ENCODE measurements around the gene AP1M1.
"Not testable (repeated sequence)": the region's sequence is repeated elsewhere in the genome, so short reads cannot be mapped to it uniquely, and the experiment has no call there.

The AP1M1 gene

DNA sequence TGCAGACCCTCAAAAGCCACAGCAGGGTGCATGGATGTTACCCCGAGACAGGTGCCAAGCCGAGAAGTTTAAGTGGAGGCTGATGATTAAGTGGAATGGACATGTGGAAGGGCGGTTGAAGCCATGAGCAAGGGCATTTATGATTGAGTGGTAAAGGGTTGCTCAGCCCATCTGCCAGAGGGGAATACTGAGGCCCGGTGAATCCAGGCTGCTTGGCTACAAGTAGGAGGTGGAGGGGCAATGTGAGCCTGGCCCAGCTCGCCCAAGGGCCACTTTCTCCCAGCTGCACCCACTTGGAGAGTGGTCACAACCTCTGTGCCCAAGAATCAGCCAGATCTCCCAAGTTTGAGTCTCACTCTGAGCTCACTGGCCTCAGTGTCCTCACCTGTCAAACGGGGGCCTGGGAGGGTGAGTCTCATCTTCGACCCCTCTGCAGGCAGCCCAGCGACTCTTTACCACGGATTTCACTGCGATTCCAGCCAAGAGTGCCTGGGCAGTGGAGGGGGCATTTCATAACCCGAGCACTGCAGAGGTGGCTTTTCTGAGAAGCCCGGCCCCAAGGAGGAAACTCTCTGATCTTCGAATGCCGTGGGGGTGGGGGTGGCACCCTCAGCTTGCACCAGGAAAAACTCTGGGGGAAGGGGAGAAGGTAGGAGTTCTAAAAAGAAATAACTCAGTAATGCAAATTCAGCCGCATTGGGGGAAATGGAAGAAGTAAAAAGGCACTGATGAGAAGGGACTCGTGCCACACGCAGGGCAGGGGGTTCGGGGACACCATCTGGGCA is 64.1 kb downstream of the AP1M1 start:
- DNase-seq (ENCODE audit: low read depth) = no peak

DNA sequence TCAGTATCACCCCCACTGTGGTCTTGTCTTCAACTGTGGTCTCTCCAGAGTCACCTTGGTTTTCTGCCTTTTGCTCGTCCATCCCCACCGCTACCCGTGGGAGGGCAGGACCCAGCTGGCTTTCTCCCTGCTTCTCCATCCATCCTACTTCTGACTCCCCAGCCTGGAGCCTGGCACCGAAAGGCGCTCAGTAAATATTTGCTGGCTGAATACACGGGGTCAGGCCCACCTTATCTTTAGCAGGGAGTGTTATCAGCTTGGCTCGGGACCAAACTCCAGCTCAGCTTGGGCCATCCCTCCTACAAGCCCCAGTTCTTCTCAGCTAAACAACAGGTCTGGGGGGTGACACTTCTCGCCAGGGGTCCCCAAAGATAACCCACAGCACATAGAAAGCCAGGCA is 64.9 kb downstream of the AP1M1 start:
- no peak for DNase-seq (ENCODE audit: low read depth)

- DNase-seq (ENCODE audit: low read depth) = no peak
Observed at GRCh38 chr19:16263141-16263761, 65.5 kb downstream of the AP1M1 start.

- DNase-seq (ENCODE audit: low read depth) = no peak
Observed at GRCh38 chr19:16265205-16265604, 67.5 kb downstream of the AP1M1 start.

- DNase-seq (ENCODE audit: low read depth) = no peak
Observed at GRCh38 chr19:16265890-16266585, 68.3 kb downstream of the AP1M1 start.

DNA sequence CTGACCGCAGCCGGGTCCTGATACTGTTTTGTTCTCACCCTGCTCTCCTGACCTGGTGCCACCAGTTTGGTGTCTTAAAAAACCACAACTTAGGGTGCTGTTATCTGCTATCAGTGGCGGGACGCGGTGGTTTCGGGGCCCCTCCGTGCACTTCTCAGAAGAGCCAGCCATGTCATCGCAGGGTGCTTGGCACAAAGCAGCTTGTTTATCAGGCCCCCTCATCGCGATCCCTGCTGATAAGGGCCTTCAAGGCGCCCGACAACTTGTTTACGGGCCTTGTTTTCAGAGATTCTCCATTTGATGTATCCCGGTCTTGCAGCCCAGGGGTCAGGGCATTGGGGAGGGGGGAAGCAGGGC is 68.9 kb downstream of the AP1M1 start:
- DNase-seq (ENCODE audit: low read depth) = no peak

GRCh38 chr19:16268676-16269319 is 71.1 kb downstream of the AP1M1 start:
- no peak for DNase-seq (ENCODE audit: low read depth)

DNA sequence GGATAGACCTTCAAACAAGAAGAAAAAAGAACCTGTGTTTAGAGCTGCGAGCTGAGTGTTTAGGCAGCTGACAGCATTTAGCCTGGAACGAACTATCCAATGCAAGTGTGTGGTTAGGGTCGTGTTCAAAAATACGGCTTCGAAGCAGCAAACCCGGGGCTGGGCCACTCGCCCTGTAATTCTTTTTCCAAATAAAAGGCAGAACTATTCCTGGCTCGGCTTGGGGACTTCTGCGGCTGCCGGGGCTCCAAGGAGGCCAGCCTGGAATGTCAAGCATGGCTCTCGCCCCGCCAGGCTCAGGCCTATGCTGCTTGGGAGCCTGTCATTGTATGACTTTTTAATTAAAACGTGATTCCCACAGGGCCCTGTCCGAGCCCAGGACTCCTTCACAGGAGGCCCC is 75.2 kb downstream of the AP1M1 start:
- no peak for DNase-seq (ENCODE audit: low read depth)

GRCh38 chr19:16274447-16274846 is 76.7 kb downstream of the AP1M1 start:
- DNase-seq (ENCODE audit: low read depth) = no peak

GRCh38 chr19:16280306-16280705 is 82.6 kb downstream of the AP1M1 start:
- DNase-seq (ENCODE audit: low read depth) = no peak

DNA sequence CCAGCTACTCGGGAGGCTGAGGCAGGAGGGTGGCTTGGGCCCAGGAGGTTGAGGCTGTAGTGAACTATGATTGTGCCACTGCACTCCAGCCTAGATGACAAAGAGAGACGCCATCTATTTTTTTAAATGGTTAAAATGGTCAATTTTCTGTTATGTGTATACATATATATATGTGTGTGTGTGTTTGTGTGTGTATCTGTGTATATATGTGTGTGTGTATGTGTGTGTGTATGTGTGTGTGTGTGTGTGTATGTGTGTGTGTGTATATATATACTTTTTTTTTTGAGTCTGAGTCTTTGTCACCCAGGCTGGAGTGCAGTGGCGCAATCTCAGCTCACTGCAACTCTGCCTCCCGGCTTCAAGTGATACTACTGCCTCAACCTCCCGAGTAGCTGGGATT is 84.0 kb downstream of the AP1M1 start:
- DNase-seq (ENCODE audit: low read depth) = no peak

- DNase-seq (ENCODE audit: low read depth) = peak; percentile 23
Observed at GRCh38 chr19:16283210-16284061, 85.7 kb downstream of the AP1M1 start.

- DNase-seq (ENCODE audit: low read depth) = no peak
Observed at GRCh38 chr19:16284505-16284904, 86.8 kb downstream of the AP1M1 start.

- DNase-seq (ENCODE audit: low read depth) = not testable (repeated sequence)
Observed at GRCh38 chr19:16285079-16285478, 87.4 kb downstream of the AP1M1 start.

DNA sequence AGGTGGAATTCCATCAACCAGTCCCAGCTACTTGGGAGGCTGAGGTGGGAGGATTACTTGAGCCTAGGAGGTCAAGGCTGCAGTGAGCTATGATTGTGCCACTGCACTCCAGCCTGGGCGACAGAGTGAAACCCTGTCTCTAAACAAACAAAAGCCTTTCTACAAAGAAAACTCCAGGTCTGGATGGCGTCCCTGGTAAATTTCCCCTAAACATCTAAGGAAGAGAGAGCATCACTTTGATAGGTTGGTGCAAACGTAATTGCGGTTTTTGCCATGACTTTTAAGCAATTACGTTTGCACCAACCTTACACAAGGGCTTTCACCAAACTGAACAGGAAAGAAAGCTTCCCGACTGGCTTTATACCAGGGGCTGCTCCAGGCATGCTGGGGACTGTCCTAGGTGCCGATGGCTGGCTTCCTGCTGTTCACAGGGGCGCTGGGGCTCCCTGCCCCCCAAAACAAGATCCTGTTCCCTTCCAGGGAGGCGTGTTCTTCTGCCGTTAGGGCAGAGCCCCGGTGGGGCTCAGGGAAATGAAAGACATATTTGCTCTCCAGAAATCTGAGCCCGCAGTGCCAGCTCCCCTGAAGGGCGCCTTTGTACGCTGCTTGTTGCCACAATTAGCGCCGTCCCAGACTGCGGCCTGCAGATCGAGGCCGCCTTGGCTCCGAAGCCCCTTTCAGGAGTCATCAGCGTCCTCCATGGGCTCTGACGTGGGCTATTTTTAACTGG is 88.2 kb downstream of the AP1M1 start:
- no peak for DNase-seq (ENCODE audit: low read depth)

DNA sequence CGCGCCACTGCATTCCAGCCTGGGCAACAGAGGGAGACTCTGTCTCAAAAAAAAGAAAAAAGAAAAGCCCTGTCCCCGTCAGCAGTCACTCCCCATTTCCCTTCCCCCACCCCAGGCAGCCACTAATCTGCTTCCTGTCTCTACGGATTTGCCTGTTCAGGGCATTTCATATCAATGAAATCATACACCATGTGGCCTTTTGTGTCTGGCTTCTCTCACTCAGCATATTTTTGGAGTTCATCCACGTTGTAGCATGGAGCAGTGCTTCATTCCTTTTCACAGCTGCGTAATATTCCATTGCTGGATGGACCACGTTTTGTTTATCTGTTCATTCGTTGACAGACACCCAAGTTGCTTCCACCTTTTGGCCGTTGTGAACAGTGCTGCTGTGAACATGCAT is 90.8 kb downstream of the AP1M1 start:
- no peak for DNase-seq (ENCODE audit: low read depth)

- DNase-seq (ENCODE audit: low read depth) = no peak
Observed at GRCh38 chr19:16289594-16289993, 91.9 kb downstream of the AP1M1 start.

- DNase-seq (ENCODE audit: low read depth) = no peak
Observed at GRCh38 chr19:16290692-16291091, 93.0 kb downstream of the AP1M1 start.

DNA sequence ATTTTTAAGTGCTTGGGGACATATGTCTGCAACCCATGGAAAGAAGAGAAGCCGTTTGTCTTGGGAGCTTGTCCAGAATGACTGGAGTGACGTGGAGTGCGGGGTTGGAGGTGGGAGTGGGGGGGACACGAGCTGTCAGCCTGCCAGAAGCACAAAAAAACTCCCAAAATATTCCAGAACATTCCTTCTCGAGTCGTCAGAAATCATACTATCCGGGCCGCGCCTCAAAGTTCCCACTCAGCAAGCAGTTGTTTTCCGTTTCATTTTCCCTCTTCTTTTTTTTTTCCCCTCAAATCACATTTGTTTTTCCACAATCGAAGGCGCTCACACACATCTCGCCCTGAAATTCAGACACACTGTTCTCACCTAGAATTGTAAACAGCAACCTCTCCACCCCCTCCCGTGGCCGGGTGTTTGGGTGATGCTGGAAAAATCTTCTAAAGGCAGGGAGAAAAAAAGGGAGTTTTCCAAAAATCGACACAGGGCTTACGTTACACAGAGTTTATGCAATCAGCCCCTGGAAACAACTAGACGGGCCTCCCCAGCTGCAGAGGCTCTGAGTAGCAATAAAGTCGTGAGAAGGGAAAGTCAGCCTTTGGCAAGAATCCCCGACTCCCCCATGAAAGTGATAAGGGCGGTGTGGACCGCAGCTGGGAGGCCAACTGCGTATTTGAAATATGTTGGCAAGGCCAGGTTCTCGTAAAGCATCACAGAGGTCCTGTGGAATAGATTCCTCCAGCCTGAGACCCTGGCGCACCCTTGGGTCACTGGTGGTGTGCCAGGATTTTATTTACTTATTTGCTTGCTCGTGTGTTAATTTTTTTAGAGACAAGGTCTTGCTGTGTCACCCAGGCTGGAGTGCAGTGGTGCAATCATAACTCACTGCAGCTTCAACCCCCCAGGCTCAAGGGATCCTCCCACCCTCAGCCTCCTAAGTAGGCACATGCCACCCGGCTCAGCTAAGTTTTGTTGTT is 95.7 kb downstream of the AP1M1 start:
- DNase-seq (ENCODE audit: low read depth) = peak; percentile 86

GRCh38 chr19:16295057-16295456 is 97.3 kb downstream of the AP1M1 start:
- no peak for DNase-seq (ENCODE audit: low read depth)
